ENCODE results near the gene ZNF593OS.

ZNF593OS gene

DNA sequence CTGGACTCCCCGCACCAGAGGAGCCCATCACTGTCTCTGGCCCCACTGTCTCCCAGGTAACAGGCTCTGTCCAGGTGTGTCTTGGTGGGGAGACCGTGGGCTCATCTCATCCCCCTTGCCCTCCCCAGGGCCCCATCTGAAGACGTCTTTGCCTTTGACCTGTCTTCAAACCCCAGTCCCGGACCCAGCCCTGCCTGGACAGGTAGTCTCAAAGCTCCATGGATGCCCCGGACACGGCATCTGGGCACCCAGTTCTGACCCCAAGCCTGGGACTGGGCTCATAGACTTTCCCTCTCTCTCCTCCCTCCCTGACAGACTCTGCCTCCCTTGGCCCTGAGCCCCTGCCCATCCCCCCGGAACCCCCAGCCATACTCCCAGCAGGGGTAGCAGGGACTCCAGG, 12.5 kb upstream of the ZNF593OS start:
- no peak for DNase-seq (ENCODE audit: low read depth in 2 of 2)

DNA sequence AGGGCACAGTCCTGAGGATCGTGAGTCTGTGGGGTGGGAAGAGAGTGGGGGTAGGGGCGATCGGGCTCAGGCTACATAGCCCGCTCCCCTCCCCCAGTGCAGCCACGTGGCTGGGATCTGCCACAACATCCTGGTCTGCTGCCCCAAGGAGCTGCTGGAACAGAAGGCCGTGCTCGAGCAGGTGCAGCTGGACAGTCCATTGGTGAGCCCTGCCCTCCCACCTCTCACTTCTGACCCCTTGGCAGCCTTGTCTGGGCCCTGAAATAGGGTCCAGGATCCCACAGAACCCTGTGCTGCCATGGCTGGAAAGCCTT, 10.7 kb upstream of the ZNF593OS start:
- DNase-seq (ENCODE audit: low read depth in 2 of 2): no peak

DNA sequence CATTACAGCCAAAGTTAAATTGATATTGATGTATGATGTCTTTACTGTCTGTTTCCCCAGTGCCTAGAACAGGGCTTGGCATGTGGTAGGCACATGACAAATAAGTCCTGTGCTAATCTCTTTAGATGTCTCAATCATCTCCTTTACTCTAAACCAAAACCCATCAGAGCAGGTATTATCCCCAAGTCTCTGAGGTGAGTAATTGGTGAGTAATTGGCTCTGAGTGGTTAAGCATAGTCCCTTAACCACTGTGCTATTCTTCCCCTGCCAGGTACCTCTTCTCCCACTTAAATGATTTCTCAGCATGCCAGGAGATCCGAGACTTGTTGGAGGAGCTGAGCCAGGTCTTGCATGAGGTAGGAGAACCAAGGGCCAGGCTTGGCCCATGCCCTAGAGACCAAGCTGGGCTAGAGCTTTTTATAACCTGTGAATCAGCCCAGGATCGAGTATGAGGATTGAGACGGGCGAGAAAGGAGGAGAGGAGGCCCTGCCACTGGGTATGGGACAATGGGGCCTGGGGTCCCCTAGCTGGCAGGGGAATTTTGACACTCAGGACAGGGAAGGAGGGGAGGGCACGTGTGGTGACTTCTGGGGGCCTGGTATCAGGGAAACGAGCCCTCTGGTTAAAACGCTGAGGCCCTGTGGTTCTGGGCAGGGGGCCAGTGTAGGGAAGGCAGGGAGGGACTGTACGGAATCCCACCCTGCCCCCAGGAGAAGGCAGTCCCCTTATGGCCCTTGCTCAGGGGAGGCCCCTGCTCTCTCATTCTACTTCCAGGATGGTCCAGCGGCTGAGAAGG, 10.2 kb upstream of the ZNF593OS start:
- DNase-seq (ENCODE audit: low read depth in 2 of 2): no peak

DNA sequence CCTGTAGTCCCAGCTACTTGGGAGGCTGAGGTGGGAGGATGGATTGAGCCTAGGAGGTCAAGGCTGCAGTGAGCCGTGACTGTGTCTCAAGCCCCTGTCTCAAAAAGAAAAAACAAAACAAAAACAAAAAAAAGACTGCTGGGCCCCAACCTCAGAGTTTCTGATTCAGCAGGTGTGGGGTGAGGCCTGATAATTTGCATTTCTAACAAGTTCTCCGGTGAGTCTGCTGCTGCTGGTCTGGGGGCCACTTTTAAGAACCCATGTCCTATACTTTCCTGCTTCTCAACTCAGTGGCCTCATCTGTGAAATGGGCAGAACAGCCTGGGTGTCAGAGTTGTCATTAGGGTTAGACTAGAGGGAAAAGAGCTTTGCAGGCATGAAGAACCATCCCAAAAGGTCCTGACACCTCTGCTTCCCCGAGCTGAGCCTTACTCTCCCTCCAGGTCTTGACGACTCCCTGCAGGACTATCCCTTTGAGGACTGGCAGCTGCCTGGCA, 8.4 kb upstream of the ZNF593OS start:
- no peak for DNase-seq (ENCODE audit: low read depth in 2 of 2)

DNA sequence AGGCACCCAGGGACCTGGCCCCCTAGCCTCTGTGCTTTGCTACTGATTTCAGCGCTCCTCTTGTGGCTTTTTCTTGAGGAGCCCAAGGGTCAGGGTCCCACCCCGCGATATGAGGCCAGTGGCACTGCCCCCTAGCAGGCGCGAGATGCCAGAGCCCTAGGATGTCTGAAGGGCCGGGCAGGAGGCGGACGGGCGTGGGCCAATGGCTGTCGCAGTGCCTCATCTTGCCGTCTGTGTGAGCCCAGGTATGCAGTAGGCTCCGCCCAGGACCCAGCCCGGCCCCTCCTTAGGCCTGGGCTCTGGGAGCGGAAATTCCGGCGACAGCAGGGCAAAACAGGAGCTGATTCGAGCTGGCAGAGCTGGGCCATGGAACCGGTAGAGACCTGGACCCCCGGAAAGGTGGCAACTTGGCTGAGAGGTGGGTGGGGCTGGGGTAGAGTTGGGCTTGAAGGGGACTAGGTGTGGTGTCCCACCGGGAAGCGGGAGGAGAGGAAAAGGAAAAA, 5.6 kb upstream of the ZNF593OS start, which contains the start of gene CNKSR1:
Gene CNKSR1 (plus strand): TSS at position 310 of the 503 bp plus-strand sequence. CDS start 57 bp downstream, at position 367.
- no peak for DNase-seq (ENCODE audit: low read depth in 2 of 2)

DNA sequence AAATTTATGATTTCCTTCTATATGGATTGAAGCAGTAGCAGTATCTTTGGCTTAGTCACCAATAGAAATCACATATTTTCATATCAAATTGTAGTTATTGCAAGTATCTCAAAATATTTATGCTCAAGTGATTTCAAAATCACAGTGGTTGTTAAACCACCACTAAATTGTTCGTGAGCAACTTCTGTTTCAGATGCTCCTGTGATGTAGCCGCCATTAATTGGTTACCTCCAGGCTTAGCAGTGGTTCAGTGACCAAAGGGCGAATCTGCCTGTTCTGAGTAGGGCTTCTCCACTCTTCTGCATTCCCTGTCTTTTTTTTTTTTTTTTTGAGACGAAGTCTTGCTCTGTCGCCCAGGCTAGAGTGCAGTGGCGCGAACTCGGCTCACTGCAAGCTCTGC, 3.7 kb upstream of the ZNF593OS start:
- DNase-seq (ENCODE audit: low read depth in 2 of 2): no peak

DNA sequence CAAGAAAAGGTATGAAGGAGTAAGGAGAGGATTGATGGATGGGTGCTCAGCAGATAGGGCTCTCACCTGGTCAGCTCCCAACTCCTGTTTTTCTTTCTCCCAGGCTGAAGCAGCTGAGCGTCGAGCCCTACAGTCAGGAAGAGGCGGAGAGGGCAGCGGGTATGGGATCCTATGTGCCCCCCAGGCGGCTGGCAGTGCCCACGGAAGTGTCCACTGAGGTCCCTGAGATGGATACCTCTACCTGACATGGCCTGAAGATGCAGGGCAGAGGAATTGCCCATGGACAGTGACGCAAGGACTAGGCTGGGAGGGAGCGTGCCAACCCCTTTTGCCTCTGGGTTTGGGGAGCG, 1.2 kb downstream of the ZNF593OS start:
- DNase-seq (ENCODE audit: low read depth in 2 of 2): no peak

DNA sequence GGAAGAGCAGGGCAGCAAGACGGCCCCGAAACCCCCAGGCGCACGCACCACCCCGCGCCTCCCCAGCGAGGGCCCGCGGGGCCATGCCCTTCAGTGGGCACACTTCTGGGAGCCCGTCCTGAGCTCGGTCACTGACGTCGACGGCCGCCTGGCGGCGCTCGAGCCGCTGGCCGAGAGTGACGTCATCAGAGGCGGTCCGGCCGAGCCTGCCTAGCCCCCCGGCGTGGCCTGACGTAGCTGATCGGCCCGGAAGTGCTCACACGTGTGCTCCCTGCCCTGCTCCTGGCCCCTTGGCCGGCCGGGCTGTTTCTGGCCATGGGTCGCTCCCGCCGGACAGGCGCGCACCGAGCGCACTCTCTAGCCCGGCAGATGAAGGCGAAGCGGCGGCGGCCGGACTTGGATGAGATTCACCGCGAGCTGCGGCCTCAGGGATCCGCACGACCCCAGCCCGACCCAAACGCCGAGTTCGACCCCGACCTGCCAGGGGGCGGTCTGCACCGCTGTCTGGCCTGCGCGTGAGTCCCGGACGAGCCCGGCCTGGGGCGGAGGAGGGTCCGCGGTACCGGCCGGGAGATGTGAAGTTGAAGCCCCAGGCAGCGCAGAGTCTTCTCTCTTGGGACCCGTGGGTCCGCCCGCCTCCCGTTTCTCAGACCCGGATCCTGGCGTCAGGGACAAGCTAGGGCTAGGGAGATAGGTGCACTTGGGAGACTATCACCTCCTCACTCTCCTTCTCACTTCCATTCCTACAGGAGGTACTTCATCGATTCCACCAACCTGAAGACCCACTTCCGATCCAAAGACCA, 1.8 kb downstream of the ZNF593OS start, which contains the start of gene ZNF593:
Gene ZNF593 (plus strand): TSS at position 240 of the 803 bp plus-strand sequence. CDS start 76 bp downstream, at position 316.
- DNase-seq (ENCODE audit: low read depth in 2 of 2): peak; percentile 76

DNA sequence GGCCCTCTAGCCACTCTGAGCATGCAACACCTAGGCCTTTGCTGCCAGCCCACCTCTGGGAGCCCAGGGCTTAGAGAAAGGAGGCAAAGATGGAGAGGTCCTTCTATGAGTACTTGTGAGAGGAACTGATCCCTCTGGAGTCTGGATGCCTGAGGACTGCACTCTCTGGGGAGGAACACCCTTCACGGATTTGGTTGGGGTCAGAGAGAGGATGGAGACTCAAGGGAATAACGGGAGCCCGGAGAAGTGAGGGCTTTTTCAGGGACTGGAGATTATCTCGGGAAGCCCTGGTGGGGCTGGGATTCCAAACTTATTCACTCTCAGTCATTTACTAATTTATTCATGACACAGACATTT, 2.5 kb downstream of the ZNF593OS start:
- DNase-seq (ENCODE audit: low read depth in 2 of 2): no peak

DNA sequence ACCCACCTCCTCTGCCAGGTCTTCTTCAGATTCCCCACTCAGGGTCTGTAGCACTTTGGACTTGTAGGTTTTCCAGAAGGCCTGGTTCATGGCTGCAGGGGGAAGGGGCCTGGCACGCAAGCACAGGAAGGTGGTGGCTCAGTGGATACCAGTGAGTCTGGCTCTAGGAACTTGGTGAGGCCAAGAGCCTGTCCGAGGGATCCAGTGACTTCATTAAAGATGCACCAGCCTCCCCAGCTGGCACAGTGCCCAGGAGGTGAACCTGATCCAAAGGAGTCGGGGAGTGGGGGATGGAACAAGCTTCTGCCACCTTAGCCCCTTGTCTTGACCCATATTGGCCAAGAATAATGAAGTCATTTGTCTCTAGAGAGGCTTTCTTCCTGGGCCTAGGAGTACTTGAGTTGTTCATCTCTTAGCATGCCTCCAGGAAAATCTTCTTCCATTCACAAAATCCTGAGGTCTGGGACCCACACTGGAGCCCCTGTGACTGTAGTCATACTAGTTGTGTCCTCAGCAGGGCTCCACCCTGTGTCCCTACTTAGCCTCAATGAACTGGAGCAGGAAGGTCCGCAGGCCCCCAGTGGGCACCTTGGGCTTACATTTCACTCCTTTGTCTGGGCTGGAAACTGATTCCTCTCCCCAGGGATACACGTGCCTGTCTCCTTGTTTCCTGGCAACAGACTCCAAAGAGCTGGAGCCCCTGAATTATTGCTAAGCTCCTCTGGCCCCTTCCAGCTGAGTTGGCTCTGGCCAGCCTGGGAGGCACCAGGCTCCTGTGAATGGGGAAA, 3.0 kb downstream of the ZNF593OS start, which contains the start of gene C1orf232:
Gene C1orf232 (minus strand): TSS at position 554 of the 788 bp plus-strand sequence. CDS start 464 bp downstream, at position 90.
- DNase-seq (ENCODE audit: low read depth in 2 of 2): no peak

DNA sequence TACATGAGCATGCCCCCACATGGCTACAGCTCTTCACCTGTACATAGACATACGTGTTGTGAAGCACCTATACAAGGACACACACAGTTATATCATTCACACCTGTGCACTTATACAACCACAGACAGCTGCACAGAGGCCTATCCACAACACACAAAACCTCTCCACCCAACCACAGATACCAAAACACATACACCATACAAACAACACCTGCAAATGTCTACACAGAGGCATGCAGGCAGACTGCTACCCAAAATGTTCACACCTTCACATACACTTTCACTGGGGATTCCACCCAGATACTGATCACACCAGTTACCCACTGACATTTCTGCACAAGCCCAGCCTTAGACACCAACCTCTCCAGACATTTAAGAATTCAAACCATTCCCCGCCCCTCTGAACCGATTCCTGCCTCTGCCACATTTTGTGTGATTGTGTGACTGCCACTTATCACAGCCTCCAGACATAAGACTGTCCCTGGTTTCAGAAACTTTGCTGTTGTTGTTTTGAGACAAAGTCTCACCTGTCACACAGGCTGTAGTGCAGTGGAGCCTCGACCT, 4.8 kb downstream of the ZNF593OS start:
- DNase-seq (ENCODE audit: low read depth in 2 of 2): no peak

DNA sequence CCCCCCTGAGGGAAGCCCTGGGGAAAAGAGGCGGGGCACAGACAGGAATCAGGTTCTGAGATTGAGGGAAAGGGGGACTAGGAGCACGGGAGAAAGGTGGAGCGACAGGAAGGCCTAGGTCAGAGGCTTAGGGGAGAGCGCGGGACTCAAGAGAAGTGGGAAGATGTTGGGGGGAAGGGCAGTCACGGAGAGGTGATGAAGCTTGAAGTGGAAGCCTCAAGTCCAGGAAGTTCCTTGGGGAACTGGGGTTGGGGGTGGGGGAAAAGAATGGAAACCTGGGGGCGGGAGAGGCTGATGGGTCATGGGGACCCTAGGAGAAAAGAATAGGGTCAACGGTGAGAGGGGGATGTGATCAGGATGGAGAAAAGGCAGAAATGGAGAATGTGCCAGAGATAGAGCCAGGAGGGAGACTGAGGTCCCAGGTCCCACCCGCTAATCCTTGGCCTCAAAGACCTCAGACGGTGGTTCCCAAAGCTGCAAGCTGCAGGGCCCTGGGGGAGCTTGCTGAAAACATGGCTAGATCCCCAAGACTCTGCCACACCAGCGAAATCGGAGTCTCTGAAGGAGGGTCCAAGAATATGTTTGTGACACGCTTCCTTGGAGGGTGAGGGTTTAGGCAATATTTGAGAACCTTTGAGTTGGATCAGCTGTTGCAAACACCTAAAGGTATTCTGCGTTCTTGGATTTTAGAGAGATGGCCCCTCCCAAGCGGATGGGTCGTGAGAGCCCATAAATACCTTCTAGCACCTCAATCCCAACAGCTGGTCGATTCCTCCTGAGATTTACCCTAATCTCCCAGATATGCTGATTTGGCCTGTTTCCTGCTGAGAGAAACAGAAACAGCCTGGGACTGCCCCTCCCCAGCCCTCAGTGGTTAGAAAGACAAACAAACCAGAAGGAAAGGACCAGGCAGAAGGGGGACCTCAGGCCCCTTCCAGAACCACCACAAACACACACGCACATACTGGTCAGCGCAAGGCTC, 6.5 kb downstream of the ZNF593OS start:
- DNase-seq (ENCODE audit: low read depth in 2 of 2): no peak

DNA sequence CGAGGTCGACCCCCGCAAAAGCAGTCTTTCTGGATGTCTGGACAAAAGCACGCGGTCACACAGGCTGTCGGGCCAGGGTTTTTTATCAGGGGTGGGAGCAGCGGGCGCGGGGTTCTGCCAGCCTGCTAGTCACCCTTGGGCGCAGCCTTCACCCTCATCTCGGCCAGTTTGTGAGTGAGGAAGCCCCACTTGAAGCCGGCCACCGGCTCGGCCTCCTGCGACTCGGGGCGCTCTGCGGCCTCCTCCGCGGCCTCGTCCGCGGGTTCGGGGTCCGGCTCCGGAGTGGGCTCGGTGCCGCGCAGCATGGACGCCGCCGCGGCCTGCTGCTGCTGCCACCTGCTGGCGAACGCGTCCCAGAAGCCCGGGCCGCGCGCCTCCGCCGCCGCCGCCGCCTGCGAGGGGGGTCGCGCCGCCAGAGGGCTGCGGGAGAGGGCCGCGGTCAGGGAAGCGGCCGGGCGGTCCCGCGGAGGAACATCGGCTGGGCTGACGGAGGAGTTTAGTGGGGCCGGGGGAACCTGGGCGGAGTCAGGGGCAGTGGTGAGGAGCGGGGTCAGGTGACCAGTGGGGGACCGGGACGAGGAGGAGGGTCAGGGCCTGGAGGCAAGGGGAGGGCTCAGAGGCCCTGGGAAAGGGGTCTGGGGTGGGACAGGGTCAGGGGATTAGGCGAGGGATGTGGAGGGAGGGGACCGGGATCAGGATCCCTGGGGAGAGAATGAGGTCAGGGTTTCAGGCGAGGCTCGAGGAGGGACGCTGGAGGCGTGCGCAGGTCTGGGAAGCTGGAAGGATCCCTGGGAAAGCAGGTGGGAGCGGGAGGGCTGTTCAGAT, 7.4 kb downstream of the ZNF593OS start:
- peak in 1 of 2 donors; percentile 22 for DNase-seq (ENCODE audit: low read depth in 2 of 2)

DNA sequence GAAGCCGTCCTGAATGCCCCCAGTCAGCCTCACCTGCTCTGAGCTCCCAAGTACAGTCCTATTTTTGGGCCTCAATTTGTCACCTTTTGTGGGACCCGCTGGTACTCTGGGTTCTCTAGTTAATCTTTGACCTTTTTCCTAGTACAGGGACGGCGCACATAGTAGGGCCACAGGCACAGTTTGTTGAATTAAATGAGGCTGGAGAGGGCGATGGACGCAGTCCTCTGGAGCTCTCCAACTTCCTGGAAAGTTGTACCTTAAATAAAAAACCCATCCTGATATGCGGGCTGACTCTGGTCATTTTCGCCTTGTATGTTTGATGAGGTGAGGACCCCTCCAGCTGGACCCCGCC, 8.0 kb downstream of the ZNF593OS start:
- no peak for DNase-seq (ENCODE audit: low read depth in 2 of 2)

DNA sequence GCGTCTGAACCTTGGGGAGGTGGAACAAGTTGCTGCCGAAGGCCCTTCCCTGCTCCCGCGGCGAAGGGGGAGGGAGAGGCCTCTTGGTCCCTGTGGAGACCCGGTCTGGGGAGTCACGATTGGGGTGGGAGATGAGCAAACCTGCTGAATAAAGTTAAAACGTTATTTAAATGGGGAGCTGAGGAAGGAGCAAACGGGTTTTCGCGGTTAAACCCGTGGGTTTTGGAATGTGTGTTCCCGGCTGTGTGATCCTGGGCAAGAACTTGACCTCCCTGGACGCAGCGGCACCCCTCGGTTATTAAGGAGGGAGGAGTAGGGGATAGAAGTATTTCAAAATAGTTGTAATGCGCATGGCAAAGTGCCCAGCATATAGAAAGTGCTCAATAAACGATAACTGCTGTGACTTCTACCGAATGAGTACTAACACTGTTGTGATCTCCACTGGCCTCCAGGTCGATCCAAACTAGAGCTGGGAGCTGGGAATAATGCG, 9.4 kb downstream of the ZNF593OS start:
- DNase-seq (ENCODE audit: low read depth in 2 of 2): no peak

DNA sequence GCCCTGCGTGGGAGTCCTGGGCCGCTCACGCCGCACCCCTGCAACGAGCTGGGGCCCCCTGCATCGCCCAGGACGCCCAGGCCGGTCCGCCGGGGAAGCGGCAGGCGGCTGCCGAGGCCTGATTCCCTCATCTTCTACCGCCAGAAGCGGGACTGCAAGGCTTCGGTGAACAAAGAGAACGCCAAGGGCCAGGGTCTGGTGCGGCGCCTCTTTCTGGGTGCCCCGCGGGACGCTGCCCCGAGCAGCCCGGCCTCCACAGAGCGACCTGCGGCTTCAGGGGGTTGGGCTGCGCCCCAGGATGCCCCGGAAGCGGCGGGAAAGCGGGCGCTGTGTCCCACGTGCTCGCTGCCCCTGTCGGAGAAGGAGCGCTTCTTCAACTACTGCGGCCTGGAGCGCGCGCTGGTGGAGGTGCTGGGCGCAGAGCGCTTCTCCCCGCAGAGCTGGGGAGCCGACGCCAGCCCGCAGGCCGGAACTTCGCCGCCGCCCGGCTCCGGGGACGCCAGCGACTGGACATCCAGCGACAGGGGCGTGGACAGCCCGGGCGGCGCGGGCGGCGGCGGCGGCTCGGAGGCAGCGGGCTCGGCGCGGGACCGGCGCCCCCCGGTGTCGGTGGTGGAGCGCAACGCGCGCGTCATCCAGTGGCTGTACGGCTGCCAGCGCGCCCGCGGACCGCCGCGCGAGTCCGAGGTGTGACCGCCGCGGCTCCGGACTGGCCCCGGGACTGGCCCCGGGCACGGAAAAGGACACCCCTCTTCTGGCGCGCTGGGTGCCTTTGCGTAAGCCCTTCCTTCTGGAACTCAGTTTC, 10.0 kb downstream of the ZNF593OS start:
- DNase-seq (ENCODE audit: low read depth in 2 of 2): no peak

DNA sequence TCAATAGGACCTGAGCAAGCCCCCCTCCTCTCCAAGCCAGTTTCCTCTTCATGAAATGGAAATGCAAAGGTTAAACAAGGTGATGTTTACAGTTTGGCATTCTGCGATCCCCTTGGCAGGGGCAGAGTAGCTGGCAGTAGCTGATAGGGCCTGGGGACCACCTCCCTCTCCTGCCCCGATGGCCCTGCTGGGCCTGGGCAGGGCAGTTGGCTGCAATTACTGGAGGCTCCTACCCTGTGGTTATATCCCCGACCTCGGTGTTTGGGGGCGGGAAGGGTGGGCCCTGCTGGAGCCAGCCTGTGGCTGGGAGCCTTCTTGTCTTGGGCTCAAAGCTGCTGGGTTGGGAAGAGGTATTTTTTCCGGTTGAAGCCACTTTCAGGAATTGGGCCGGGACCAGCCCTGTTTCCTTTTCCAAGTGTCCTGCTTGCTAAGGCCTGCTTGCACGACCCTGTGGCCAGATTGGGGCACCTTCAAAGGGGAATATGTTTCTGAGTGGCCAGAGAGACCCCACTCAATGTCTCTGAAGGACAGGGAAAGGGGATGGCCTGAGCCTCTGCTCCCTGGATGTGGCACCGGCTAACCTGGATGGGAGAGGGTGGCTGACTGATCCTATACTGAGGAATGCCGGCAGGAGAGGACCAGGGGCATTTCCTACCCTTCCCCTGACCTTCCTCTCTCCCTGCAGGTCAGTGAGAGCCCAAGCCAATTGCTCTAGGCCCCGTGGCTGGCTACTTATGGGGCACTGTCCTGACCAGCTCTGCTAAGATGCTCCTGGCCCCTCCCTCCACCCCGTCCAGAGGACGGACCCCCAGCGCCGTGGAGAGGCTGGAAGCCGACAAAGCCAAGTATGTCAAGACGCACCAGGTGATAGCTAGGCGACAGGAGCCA, 10.9 kb downstream of the ZNF593OS start:
- no peak for DNase-seq (ENCODE audit: low read depth in 2 of 2)

DNA sequence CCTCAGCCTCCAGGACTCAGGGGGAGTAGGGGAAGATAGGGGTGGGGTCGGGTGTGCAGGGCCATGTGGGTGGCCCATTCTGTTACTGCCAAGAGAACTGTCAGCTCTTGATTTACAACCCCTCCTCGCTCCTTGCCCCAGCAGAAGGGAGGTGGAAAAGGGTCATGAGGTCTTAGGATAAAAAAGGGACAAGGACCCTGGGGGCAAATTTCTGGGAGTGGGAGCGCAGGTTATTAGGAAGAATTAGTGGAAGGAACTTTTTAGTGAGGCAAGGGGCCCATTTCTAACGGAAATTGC, 11.9 kb downstream of the ZNF593OS start:
- DNase-seq (ENCODE audit: low read depth in 2 of 2): no peak

Data from stimulated activated CD8-positive, alpha-beta memory T cell treated with anti-CD3 and anti-CD28 coated beads, Interleukin-15, amount 100 ng/mL, for 4 hours (primary cell).